Upper lobe of left lung (tissue), 6 donors: Measurements from ENCODE around the gene MID2. TPM values are rescaled to one million over a fixed set of nuclear protein-coding genes. Genes with fewer than 3 reads are reported as not detected.

Experiments
- ATAC-seq, 2 donors: fragments of 200-7000 bp; cut with Tn5 transposase; one replicate each; pipeline ENCODE4 v1.9.1; 2022; ENCODE audit warnings: mild to moderate bottlenecking in 2 of 2, moderate library complexity in 2 of 2; ENCODE audit not compliant: low FRiP score in 2 of 2
- DNase-seq, 2 donors: peaks; one replicate each; pipeline ENCODE4 v3.0.0-alpha.2; 2019 to 2020
- H3K27ac ChIP-seq, 4 donors: fragments of 200-600 bp; sonication (generic); one replicate each; pipeline ENCODE4 v1.5.1; 2016 to 2019
- H3K27me3 ChIP-seq, 4 donors: fragments of 200-600 bp; sonication (generic); one replicate each; pipeline ENCODE4 v1.5.1; 2017 to 2019
- H3K36me3 ChIP-seq, 4 donors: fragments of 200-600 bp; sonication (generic); one replicate each; pipeline ENCODE4 v1.5.1; 2016 to 2019
- H3K4me1 ChIP-seq, 4 donors: fragments of 200-600 bp; sonication (generic); one replicate each; pipeline ENCODE4 v1.5.1; 2018 to 2019
- H3K4me3 ChIP-seq, 4 donors: fragments of 200-600 bp; sonication (generic); one replicate each; pipeline ENCODE4 v1.5.1; 2017 to 2019; ENCODE audit warnings: mild to moderate bottlenecking in 2 of 4, moderate library complexity in 1 of 4
- H3K9me3 ChIP-seq, 4 donors: fragments of 200-600 bp; sonication (generic); one replicate each; pipeline ENCODE4 v1.5.1; 2018 to 2019
- EP300 ChIP-seq, 4 donors: sonication (generic); formaldehyde crosslinking; IDR thresholded peaks; one replicate each; pipeline ENCODE4 v1.5.1; 2017; ENCODE audit warnings: antibody characterized with exemption in 4 of 4, control low read depth in 2 of 4
- POLR2A ChIP-seq, 4 donors: fragments of 450-650 bp; IDR thresholded peaks; one replicate each; pipeline ENCODE4 v1.5.1; 2016 to 2017; ENCODE audit warnings: antibody characterized with exemption in 4 of 4, mild to moderate bottlenecking in 2 of 4
- POLR2AphosphoS5 ChIP-seq, 2 donors: sonication (generic); formaldehyde crosslinking; IDR thresholded peaks; one replicate each; pipeline ENCODE4 v1.5.1; 2017; ENCODE audit warnings: antibody characterized with exemption in 2 of 2
- WGBS, 2 donors: methylation state at CpG; one replicate each; pipeline ENCODE4 v1.1.5; 2017 to 2018; 5-methylcytosine and 5-hydroxymethylcytosine counted together
- total RNA-seq, 6 donors: library from RNA; depleted of rRNA in 4 of 6; stranded (reverse); fragments of >200 nt in 4 of 6; gene quantifications; one replicate each; pipeline versions ENCODE4 v1.1.0 to v1.2.1, GENCODE V29; 2016 to 2021
- TF ChIP-seq, protein P1 (sequence below), 6 experiments: fragments of 450-650 bp in 4 of 6; fragments of 200-600 bp in 2 of 6; sonication (generic) in 2 of 6; IDR thresholded peaks; one replicate each; pipeline ENCODE4 v1.5.1; 2016 to 2019; ENCODE audit warnings: antibody characterized with exemption in 6 of 6
- donor health status: DM: no; HTN: no; CAD: no; lungs with moderate emphysema.
- donor health status: DM: no; HTN: yes; CAD: no; lungs with severe emphysema.

Gene MID2
- total RNA-seq, 6 donors from 2014 or later, result 12.7 to 21.2 (median 17.1) TPM

DNA sequence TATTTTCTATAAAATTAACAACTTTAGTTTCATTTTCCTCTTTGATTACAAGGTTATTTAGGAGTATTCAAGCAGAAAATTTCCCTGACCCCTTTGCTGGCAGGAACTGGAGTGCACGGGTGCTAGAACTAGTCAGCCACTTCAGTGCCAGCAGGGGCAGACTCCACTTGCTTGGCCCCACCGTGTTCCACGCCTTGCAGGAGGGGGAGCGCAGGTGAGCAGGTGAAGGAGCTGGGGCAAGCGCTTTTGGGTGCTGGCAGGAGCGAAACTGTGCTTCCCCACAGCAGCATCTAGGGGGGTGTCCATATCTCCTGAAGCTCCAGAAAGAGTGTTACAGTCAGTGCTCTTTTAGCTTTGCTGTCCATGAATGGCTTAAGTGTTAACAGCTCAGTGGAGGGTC, 45.5 kb downstream of the MID2 start:
- TF ChIP-seq POLR2AphosphoS5 (IDR thresholded peaks at IDR 0.05), result no peak
- ATAC-seq (no peak), DNase-seq (no peak)
- H3K4me1 ChIP-seq, result no peaks in the 10 kb centered on the region
- no peak overlapping the region for H3K4me3 ChIP-seq
- H3K36me3 ChIP-seq, result no peaks in the 10 kb centered on the region
- 69 to 84% methylated on average over 4 to 6 of the region's 6 CpGs for WGBS, 2 donors
- no peaks in the 10 kb centered on the region for H3K9me3 ChIP-seq
- no peaks in the 10 kb centered on the region for H3K27me3 ChIP-seq
- H3K27ac ChIP-seq, result no peak overlapping the region

DNA sequence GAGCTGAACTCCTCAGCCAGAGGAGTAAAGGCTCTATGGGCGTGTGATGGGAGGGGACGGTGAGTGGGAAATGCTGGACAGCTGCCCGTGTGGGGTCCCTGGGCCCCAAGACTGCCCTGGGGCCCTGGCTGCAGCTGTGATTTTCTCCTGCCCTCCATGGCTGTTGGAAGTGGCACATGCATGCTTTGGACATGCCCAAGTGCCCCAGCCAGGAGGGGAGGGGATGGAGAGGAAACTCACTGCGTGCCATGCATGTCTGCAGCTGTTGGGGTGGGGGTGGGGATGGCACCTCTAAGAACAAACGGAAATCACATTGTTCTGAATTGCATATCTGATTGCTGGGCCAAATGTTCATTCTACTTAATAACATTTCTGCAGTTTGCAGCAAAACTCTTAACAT, 52.4 kb downstream of the MID2 start:
- no peaks in the 10 kb centered on the region for H3K27me3 ChIP-seq
- H3K27ac ChIP-seq, result no peak overlapping the region
- TF ChIP-seq POLR2AphosphoS5 (IDR thresholded peaks at IDR 0.05), result no peak
- TF ChIP-seq, protein P1, sequence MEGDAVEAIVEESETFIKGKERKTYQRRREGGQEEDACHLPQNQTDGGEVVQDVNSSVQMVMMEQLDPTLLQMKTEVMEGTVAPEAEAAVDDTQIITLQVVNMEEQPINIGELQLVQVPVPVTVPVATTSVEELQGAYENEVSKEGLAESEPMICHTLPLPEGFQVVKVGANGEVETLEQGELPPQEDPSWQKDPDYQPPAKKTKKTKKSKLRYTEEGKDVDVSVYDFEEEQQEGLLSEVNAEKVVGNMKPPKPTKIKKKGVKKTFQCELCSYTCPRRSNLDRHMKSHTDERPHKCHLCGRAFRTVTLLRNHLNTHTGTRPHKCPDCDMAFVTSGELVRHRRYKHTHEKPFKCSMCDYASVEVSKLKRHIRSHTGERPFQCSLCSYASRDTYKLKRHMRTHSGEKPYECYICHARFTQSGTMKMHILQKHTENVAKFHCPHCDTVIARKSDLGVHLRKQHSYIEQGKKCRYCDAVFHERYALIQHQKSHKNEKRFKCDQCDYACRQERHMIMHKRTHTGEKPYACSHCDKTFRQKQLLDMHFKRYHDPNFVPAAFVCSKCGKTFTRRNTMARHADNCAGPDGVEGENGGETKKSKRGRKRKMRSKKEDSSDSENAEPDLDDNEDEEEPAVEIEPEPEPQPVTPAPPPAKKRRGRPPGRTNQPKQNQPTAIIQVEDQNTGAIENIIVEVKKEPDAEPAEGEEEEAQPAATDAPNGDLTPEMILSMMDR (IDR thresholded peaks at IDR 0.05), result no peak
- TF ChIP-seq POLR2A (IDR thresholded peaks at IDR 0.05), result no peak
- TF ChIP-seq EP300 (IDR thresholded peaks at IDR 0.05), result no peak
- ATAC-seq, result peak in 1 of 2 donors; percentile 43
- H3K36me3 ChIP-seq, result no peaks in the 10 kb centered on the region
- no peaks in the 10 kb centered on the region for H3K4me1 ChIP-seq
- no peak for DNase-seq
- H3K9me3 ChIP-seq, result no peaks in the 10 kb centered on the region
- H3K4me3 ChIP-seq, result no peak overlapping the region
- 50 to 70% methylated on average over 2 to 5 of the region's 5 CpGs for WGBS, 2 donors

DNA sequence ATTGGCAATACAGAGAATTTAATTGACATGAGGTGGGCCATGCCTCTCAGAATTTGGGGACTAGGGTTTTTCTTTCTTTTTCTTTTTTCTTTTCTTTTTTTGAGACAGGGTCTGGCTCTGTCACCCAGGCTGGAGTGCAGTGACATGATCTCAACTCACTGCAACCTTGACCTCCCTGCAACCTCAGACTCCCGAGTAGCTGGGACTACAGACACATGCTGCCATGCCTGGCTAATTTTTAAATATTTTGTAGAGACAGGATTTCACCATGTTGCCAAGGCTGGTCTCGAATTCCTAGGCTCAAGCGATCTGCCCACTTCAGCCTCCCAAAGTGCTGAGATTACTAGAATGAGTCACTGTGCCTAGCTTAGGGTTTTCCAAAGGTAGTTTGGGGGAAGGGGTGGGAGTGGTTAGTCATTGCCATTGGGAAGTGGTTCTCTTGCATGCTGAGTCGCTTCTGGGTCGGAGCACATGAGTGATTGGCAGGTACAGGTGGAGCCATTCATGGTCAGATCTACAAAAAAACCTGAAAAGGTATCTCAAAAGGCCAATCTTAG, 54.5 kb downstream of the MID2 start:
- H3K27me3 ChIP-seq, result no peaks in the 10 kb centered on the region
- no peak overlapping the region for H3K27ac ChIP-seq
- H3K4me1 ChIP-seq, result no peaks in the 10 kb centered on the region
- H3K36me3 ChIP-seq, result no peaks in the 10 kb centered on the region
- WGBS, 2 donors, result 67 to 100% methylated on average over 2 to 5 of the region's 5 CpGs
- ATAC-seq (no peak), DNase-seq (no peak)
- TF ChIP-seq, protein P1 (IDR thresholded peaks at IDR 0.05), result no peak
- TF ChIP-seq POLR2A (IDR thresholded peaks at IDR 0.05), result no peak
- no peaks in the 10 kb centered on the region for H3K9me3 ChIP-seq
- no peak overlapping the region for H3K4me3 ChIP-seq

DNA sequence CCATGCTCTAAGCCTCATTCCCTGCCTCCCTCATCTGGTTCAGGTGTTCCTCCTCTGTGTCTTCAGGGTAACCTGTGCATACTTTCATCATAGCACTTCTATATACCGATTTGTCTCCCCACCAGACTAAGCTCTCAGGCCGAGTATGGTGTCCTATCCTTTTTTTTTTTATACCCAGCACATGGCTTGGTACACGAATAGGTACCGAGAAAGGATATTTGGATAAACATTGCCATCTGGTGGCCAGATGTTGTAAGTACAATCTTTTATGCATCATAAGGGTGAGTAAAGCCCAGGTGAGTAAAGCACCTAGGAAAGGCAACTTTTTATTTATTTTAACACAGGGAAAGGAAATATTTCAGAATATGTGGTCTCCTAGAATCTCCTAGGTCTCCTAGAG, 68.4 kb downstream of the MID2 start:
- WGBS, 2 donors, result 37 to 46% methylated on average over 4 of the region's 4 CpGs
- Histone ChIP-seq H3K27ac (no peak overlapping the region), H3K36me3 (no peaks in the 10 kb centered on the region), H3K4me3 (no peak overlapping the region), H3K27me3 (no peaks in the 10 kb centered on the region), H3K4me1 (no peaks in the 10 kb centered on the region), H3K9me3 (peaks cover 0 to 3% (median 0%) of the 10 kb centered on the region in 4 donors)
- ATAC-seq, result peak; percentile 53 to 67
- no peak for TF ChIP-seq POLR2A (IDR thresholded peaks at IDR 0.05)
- TF ChIP-seq, protein P1 (IDR thresholded peaks at IDR 0.05), result peak; percentile 47 to 68 (median 50)
- DNase-seq, result no peak

DNA sequence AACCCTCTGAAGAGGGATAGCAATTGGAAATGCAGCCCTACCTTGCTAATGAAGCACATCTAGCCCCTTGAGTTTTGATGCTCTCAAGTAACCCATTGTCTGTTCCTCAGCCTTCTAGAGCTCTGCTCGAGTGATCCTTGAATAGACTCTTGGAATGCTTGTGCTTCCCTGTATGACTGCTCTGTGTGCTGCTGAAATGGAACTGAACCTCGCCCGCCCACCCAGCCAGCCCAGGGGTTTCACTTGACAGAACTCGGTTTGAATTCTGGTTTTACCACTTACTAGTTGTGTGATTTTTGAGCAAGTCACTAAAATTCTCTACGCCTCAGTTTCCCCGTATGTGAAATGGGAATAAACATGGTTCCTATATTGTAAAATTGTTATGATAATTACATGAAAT, 77.1 kb downstream of the MID2 start:
- no peak overlapping the region for H3K27ac ChIP-seq
- H3K4me3 ChIP-seq, result no peak overlapping the region
- H3K36me3 ChIP-seq, result peaks cover 0 to 5% (median 0%) of the 10 kb centered on the region in 4 donors
- no peaks in the 10 kb centered on the region for H3K4me1 ChIP-seq
- H3K9me3 ChIP-seq, result no peaks in the 10 kb centered on the region
- ATAC-seq (no peak), DNase-seq (no peak)
- TF ChIP-seq EP300 (IDR thresholded peaks at IDR 0.05), result no peak
- TF ChIP-seq, protein P1 (IDR thresholded peaks at IDR 0.05), result no peak
- no peak for TF ChIP-seq POLR2AphosphoS5 (IDR thresholded peaks at IDR 0.05)
- TF ChIP-seq POLR2A (IDR thresholded peaks at IDR 0.05), result no peak
- H3K27me3 ChIP-seq, result no peaks in the 10 kb centered on the region
- 69 to 79% methylated on average over 4 to 6 of the region's 6 CpGs for WGBS, 2 donors
